Activated CD8-positive, alpha-beta T cell treated with anti-CD3 and anti-CD28 coated beads for 36 hours (primary cell): ENCODE measurements around the gene DPH6. TPM values are rescaled to one million over a fixed set of nuclear protein-coding genes. Genes with fewer than 3 reads are reported as not detected.

Experiments
- ATAC-seq: fragments of 200-7000 bp; cut with Tn5 transposase; one replicate; pipeline ENCODE4 v1.10.0; 2021; ENCODE audit warnings: mild to moderate bottlenecking, moderate library complexity
- CTCF ChIA-PET: fragments of 350-600 bp; sonication (Branson Sonifier 250); formaldehyde crosslinking; loops from one replicate; lab custom pipeline; 2021; ENCODE audit warnings: antibody characterized with exemption; lab: Charles Lee
- POLR2A ChIA-PET: fragments of 350-600 bp; sonication (Branson Sonifier 250); formaldehyde crosslinking; loops from one replicate; lab custom pipeline; 2021; ENCODE audit warnings: antibody characterized with exemption; lab: Charles Lee
- DNase-seq: peaks from one replicate; pipeline ENCODE4 v3.0.0-alpha.2; 2020
- H3K27ac Mint-ChIP-seq: one replicate; pipeline ENCODE4 v1.8.0; 2021; ENCODE audit warnings: mild to moderate bottlenecking, mixed read lengths
- H3K27me3 Mint-ChIP-seq: one replicate; pipeline ENCODE4 v1.8.0; 2021; ENCODE audit warnings: mixed read lengths
- H3K36me3 Mint-ChIP-seq: one replicate; pipeline ENCODE4 v1.8.0; 2021; ENCODE audit warnings: low read depth, mixed read lengths
- H3K4me1 Mint-ChIP-seq: one replicate; pipeline ENCODE4 v1.8.0; 2021; ENCODE audit warnings: low read depth, mixed read lengths
- H3K4me3 Mint-ChIP-seq: one replicate; pipeline ENCODE4 v1.8.0; 2021; ENCODE audit warnings: mild to moderate bottlenecking, moderate library complexity, mixed read lengths
- H3K9me3 Mint-ChIP-seq: one replicate; pipeline ENCODE4 v1.8.0; 2021; ENCODE audit warnings: mixed read lengths
- CTCF ChIP-seq: fragments of 200-600 bp; IDR thresholded peaks from one replicate; pipeline ENCODE4 v1.8.0; 2022; ENCODE audit warnings: antibody characterized with exemption, mild to moderate bottlenecking
- intact Hi-C: fragments of 100-400 bp; cut with micrococcal nuclease; formaldehyde crosslinking; loops from one replicate; pipeline ENCODE4 v1.10.0; 2022
- total RNA-seq, 2 experiments: library from RNA; stranded (reverse); gene quantifications; one replicate each; pipeline ENCODE4 v1.2.3, GENCODE V29; 2021

Gene DPH6
- total RNA-seq, 2 experiments from 2014 or later = 12.0 to 12.9 TPM

GRCh38 chr15:35555244-35555643 lies 9.3 kb upstream of the DPH6 start:
- H3K27me3 Mint-ChIP-seq = no peaks in the 10 kb centered on the region
- H3K4me3 Mint-ChIP-seq = no peak overlapping the region
- H3K27ac Mint-ChIP-seq = no peak overlapping the region
- DNase-seq = no peak
- H3K4me1 Mint-ChIP-seq = peaks cover 2% of the 10 kb centered on the region
- no peak for ATAC-seq
- no peak for TF ChIP-seq CTCF
- no peaks in the 10 kb centered on the region for H3K36me3 Mint-ChIP-seq
- ChIA-PET POLR2A (no interaction called here), CTCF (interaction anchor here (1.1 kb wide), 1 partner anchor 196 kb away, joined by 3 read pairs; no protein-coding TSS in a partner anchor)
- intact Hi-C loops = no loop called here
- no peaks in the 10 kb centered on the region for H3K9me3 Mint-ChIP-seq

GRCh38 chr15:35550957-35551356 lies 5.0 kb upstream of the DPH6 start:
- TF ChIP-seq CTCF = no peak
- Mint-ChIP-seq H3K4me1 (peaks cover 8% of the 10 kb centered on the region), H3K9me3 (no peaks in the 10 kb centered on the region), H3K27ac (no peak overlapping the region), H3K36me3 (peaks cover 2% of the 10 kb centered on the region), H3K27me3 (no peaks in the 10 kb centered on the region), H3K4me3 (no peak overlapping the region)
- ChIA-PET CTCF (no interaction called here), POLR2A (no interaction called here)
- DNase-seq = no peak
- ATAC-seq = no peak
- intact Hi-C loops = no loop called here

DNA sequence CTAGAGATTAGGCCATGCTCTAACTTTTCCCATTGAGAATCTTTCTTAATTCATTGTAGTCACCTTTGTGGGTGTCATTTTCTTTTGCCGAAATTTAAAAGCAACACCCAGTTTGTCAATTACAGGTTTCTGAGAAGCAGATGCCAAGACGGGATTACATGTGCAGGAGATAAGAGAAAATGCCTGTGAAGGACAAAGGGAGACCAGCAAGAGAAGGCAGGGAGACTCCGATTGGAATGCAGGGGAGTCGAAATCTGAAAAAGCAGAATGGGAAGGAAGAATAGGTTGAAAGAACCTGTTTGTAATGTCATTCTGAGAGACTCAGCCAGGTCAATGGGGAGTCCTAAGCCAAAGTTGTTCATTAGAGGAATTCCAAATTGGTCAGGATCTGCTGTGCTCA lies 3.6 kb upstream of the DPH6 start:
- TF ChIP-seq CTCF = no peak
- intact Hi-C loops = no loop called here
- peaks cover 2% of the 10 kb centered on the region for H3K36me3 Mint-ChIP-seq
- no peak overlapping the region for H3K4me3 Mint-ChIP-seq
- peaks cover 11% of the 10 kb centered on the region for H3K4me1 Mint-ChIP-seq
- no peaks in the 10 kb centered on the region for H3K9me3 Mint-ChIP-seq
- H3K27ac Mint-ChIP-seq = no peak overlapping the region
- no peaks in the 10 kb centered on the region for H3K27me3 Mint-ChIP-seq
- no peak for DNase-seq
- no peak for ATAC-seq
- POLR2A ChIA-PET = no interaction called here
- CTCF ChIA-PET = interaction anchor here (0.6 kb wide), 1 partner anchor 202 kb away, joined by 3 read pairs; no protein-coding TSS in a partner anchor

DNA sequence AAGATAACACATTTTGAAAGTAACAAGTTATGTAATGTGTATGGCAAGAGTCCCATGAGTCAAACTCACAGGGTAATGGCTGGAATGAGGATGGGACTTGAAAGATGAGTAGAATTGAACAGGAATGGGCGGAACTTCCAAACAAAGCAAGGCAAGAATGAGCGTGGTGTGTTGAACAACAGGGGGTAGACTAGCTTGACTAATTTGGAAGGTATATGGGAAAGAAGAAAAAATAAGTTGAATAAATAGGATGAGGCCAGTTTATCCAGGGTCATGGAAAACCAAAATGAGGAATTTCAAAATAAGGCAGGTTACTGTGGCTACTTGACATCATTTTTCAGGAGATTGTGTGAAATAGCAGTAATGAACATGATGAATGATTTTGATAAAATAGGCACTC lies 2.5 kb upstream of the DPH6 start:
- CTCF ChIA-PET = no interaction called here
- ATAC-seq = no peak
- peaks cover 2% of the 10 kb centered on the region for H3K36me3 Mint-ChIP-seq
- TF ChIP-seq CTCF = no peak
- intact Hi-C loops = no loop called here
- no peak for DNase-seq
- H3K4me3 Mint-ChIP-seq = no peak overlapping the region
- no peak overlapping the region for H3K27ac Mint-ChIP-seq
- H3K9me3 Mint-ChIP-seq = no peaks in the 10 kb centered on the region
- no peaks in the 10 kb centered on the region for H3K27me3 Mint-ChIP-seq
- POLR2A ChIA-PET = no interaction called here
- peaks cover 16% of the 10 kb centered on the region for H3K4me1 Mint-ChIP-seq

GRCh38 chr15:35547775-35548364 lies 1.9 kb upstream of the DPH6 start:
- Mint-ChIP-seq H3K27ac (no peak overlapping the region), H3K9me3 (no peaks in the 10 kb centered on the region), H3K4me1 (peaks cover 16% of the 10 kb centered on the region), H3K36me3 (peaks cover 2% of the 10 kb centered on the region), H3K4me3 (no peak overlapping the region), H3K27me3 (no peaks in the 10 kb centered on the region)
- ATAC-seq (no peak), DNase-seq (no peak)
- TF ChIP-seq CTCF = no peak
- intact Hi-C loops = no loop called here
- POLR2A ChIA-PET = no interaction called here
- CTCF ChIA-PET = no interaction called here
